K562 (cell line): Measurements from ENCODE around the gene FAM193A. TPM values are rescaled to one million over a fixed set of nuclear protein-coding genes. Genes with fewer than 3 reads are reported as not detected.

ENCODE experiments used
- ATAC-seq: fragments of 200-7000 bp; cut with Tn5 transposase; 3 replicates; pipeline ENCODE4 v1.9.1; 2020; ENCODE audit warnings: moderate library complexity
- BruUV-seq: library from RNA; stranded (reverse); fragments of 400-500 nt; replicated peaks from 2 replicates; lab custom pipeline; 2021; lab: Mats Ljungman, UMichigan
- CTCF ChIA-PET: fragments of 300-600 bp; formaldehyde crosslinking; extraction: SDS; loops from one replicate; lab custom pipeline; 2021; ENCODE audit warnings: low intra/inter-chr PET ratio; lab: Yijun Ruan, JAX
- POLR2A ChIA-PET: fragments of 300-600, 350-650 bp; sonication (Branson Sonifier 250); formaldehyde crosslinking; extraction: SDS; loops from one replicate; lab custom pipeline; 2021; ENCODE audit warnings: antibody characterized with exemption, inconsistent platforms; lab: Yijun Ruan, JAX
- DNase-seq, 4 experiments: peaks; one replicate each; pipeline versions ENCODE4 v3.0.0 to v3.0.0-alpha.2; 2011 to 2018; ENCODE audit warnings: low spot score in 3 of 4, mixed read lengths in 3 of 4; ENCODE audit errors: extremely low read depth in 1 of 4
- FAIRE-seq: peaks from 2 replicates; lab custom pipeline; 2011; peaks lifted over from hg19 to GRCh38; lab: Jason Lieb, UNC
- H2AFZ ChIP-seq: 2 replicates; pipeline ENCODE4 v1.6.0; 2011; ENCODE audit warnings: low read depth, low read length, control low read depth, inconsistent platforms
- H3K27ac ChIP-seq: fragments of 200-600 bp; 3 replicates; pipeline ENCODE4 v1.8.0; 2011; ENCODE audit warnings: low read depth, mild to moderate bottlenecking, control low read depth, inconsistent platforms, low read length, moderate library complexity, mixed read lengths; ENCODE audit errors: extremely low read depth
- H3K27me3 ChIP-seq, 2 experiments: fragments of 300-600 bp in 1 of 2; 2 replicates in 1 of 2; 3 replicates in 1 of 2; pipeline versions ENCODE4 v1.6.0 to v1.8.0; 2011; ENCODE audit warnings: inconsistent platforms in 2 of 2, low read length in 2 of 2, mild to moderate bottlenecking in 1 of 2, mixed read lengths in 1 of 2, moderate library complexity in 1 of 2; ENCODE audit not compliant: control insufficient read depth in 2 of 2, insufficient read depth in 2 of 2
- H3K36me3 ChIP-seq: fragments of 300-600 bp; 3 replicates; pipeline ENCODE4 v1.8.0; 2011; ENCODE audit warnings: mild to moderate bottlenecking, low read length, inconsistent platforms; ENCODE audit not compliant: control insufficient read depth, insufficient read depth
- H3K4me1 ChIP-seq, 2 experiments: fragments of 200-600 bp in 1 of 2; replicated peaks in 1 of 2; 2 replicates in 1 of 2; 3 replicates in 1 of 2; pipeline versions ENCODE4 v1.5.1 to v1.8.0; 2011; ENCODE audit warnings: inconsistent platforms in 2 of 2, low read length in 2 of 2, mild to moderate bottlenecking in 1 of 2, mixed read lengths in 1 of 2, moderate library complexity in 1 of 2; ENCODE audit not compliant: control insufficient read depth in 2 of 2, insufficient read depth in 2 of 2
- H3K4me2 ChIP-seq: 2 replicates; pipeline ENCODE4 v1.6.1; 2011; ENCODE audit warnings: low read length, control low read depth, inconsistent platforms, mixed read lengths; ENCODE audit not compliant: insufficient read depth
- H3K4me3 ChIP-seq: fragments of 200-600 bp; sonication (generic), shearing (Covaris generic); 2 replicates; pipeline ENCODE4 v1.5.1; 2016; ENCODE audit warnings: control low read depth, inconsistent platforms
- H3K79me2 ChIP-seq: fragments of 200-600 bp; 3 replicates; pipeline ENCODE4 v1.8.0; 2011; ENCODE audit warnings: low read length, inconsistent platforms; ENCODE audit not compliant: control insufficient read depth, insufficient read depth
- H3K9ac ChIP-seq, 2 experiments: 2 replicates each; pipeline versions ENCODE4 v1.6.0 to v1.6.1; 2011; ENCODE audit warnings: low read depth in 2 of 2, low read length in 2 of 2, control low read depth in 1 of 2, inconsistent platforms in 1 of 2, mild to moderate bottlenecking in 1 of 2, mixed read lengths in 1 of 2; ENCODE audit not compliant: insufficient read depth in 1 of 2
- H3K9me1 ChIP-seq: one replicate; pipeline ENCODE4 v1.6.0; 2011; ENCODE audit warnings: inconsistent platforms, mild to moderate bottlenecking, low read length, moderate library complexity; ENCODE audit not compliant: control insufficient read depth, insufficient read depth
- H3K9me3 ChIP-seq: replicated peaks from 2 replicates; pipeline ENCODE4 v1.5.1; 2011; ENCODE audit warnings: low read depth, low read length, inconsistent platforms; ENCODE audit not compliant: control insufficient read depth, insufficient read depth
- H4K20me1 ChIP-seq: replicated peaks from 2 replicates; pipeline ENCODE4 v1.6.1; 2011; ENCODE audit warnings: low read length, inconsistent platforms, mixed read lengths; ENCODE audit not compliant: control insufficient read depth, insufficient read depth
- C11orf30 ChIP-seq: fragments of 450-650 bp; IDR thresholded peaks from 2 replicates; pipeline ENCODE4 v1.6.1; 2016; ENCODE audit warnings: low read depth, mild to moderate bottlenecking
- CTCFL ChIP-seq: IDR thresholded peaks from 2 replicates; pipeline ENCODE4 v1.6.1; 2011; ENCODE audit warnings: borderline replicate concordance, low read depth, mild to moderate bottlenecking, moderate library complexity, low read length; ENCODE audit not compliant: insufficient read depth, poor library complexity, severe bottlenecking
- KLF10 ChIP-seq: fragments of 250-450 bp; sonication (Bioruptor Pico); IDR thresholded peaks from 2 replicates; pipeline ENCODE4 v1.6.1; 2021; ENCODE audit warnings: matching md5 sums
- NR2C1 ChIP-seq, 2 experiments: fragments of 450-650 bp; IDR thresholded peaks; 2 replicates each; pipeline ENCODE4 v1.6.1; 2017; ENCODE audit warnings: mild to moderate bottlenecking in 2 of 2, antibody characterized with exemption in 1 of 2, inconsistent platforms in 1 of 2, missing compliant biosample characterization in 1 of 2, missing genetic modification characterization in 1 of 2
- RBM22 ChIP-seq: fragments of 200-400 bp; formaldehyde crosslinking; IDR thresholded peaks from 2 replicates; pipeline ENCODE4 v1.6.1; 2018; ENCODE audit warnings: low read length, low read depth; ENCODE audit not compliant: poor library complexity, severe bottlenecking
- SRSF1 ChIP-seq: fragments of 200-400 bp; formaldehyde crosslinking; IDR thresholded peaks from 2 replicates; pipeline ENCODE4 v1.6.1; 2017; ENCODE audit warnings: mild to moderate bottlenecking, low read depth, low read length, moderate library complexity
- ZNF507 ChIP-seq: conservative IDR thresholded peaks from 2 replicates; pipeline ENCODE4 v1.6.1; 2017; ENCODE audit warnings: missing genetic modification characterization, missing compliant biosample characterization
- WGBS: fragments of 100-300 bp; shearing (Covaris generic); methylation state at CpG from one replicate; pipeline ENCODE4 v1.1.6; 2016; ENCODE audit warnings: low coverage, mixed read lengths; ENCODE audit not compliant: insufficient coverage; ENCODE audit errors: missing lambda C conversion rate; 5-methylcytosine and 5-hydroxymethylcytosine counted together
- in situ Hi-C: fragments of 300-500 bp; cut with MboI; formaldehyde crosslinking; loops from 4 replicates; pipeline ENCODE4 v1.15.0; 2018; ENCODE audit warnings: inconsistent platforms, mixed read lengths
- intact Hi-C: fragments of 100-400 bp; cut with micrococcal nuclease; formaldehyde crosslinking; loops from 2 replicates; pipeline ENCODE4 v1.14.2; 2022
- polyA plus RNA-seq, 8 experiments: library from polyadenylated mRNA; depleted of rRNA in 4 of 8; stranded (reverse) in 5 of 8; unstranded in 3 of 8; fragments of >200 nt; fragmentation: Nextera tagmentation in 2 of 8; fragmentation: Illumina TruSeq in 1 of 8; extraction: Ambion mirVana in 2 of 8; extraction: Trizol in 1 of 8; gene quantifications; 2 replicates each; pipeline versions ENCODE4 v1.2.1 to v1.2.3, GENCODE V29; 2011 to 2014; ENCODE audit warnings: inconsistent platforms in 1 of 8, missing spikeins in 1 of 8
- total RNA-seq, 7 experiments: library from RNA; depleted of rRNA in 6 of 7; stranded (reverse); fragments of >200 nt in 6 of 7; fragmentation: Illumina TruSeq in 2 of 7; extraction: Trizol in 2 of 7; gene quantifications; 2 replicates each; pipeline versions ENCODE4 v1.2.1 to v1.2.3, GENCODE V29; 2011 to 2021; ENCODE audit warnings: low replicate concordance in 1 of 7
- TF ChIP-seq, protein P1 (sequence below): sonication (generic); formaldehyde crosslinking; IDR thresholded peaks from 2 replicates; pipeline ENCODE4 v1.8.0; 2022; ENCODE audit warnings: mild to moderate bottlenecking, low read depth, missing genetic modification reagents

The FAM193A gene
- total and polyA plus RNA-seq, 9 of the 15 experiments (the other 6 are each of a cell fraction or from before 2014, with no cell fraction given), result 0.46 to 24.6 (median 9.6) TPM

DNA sequence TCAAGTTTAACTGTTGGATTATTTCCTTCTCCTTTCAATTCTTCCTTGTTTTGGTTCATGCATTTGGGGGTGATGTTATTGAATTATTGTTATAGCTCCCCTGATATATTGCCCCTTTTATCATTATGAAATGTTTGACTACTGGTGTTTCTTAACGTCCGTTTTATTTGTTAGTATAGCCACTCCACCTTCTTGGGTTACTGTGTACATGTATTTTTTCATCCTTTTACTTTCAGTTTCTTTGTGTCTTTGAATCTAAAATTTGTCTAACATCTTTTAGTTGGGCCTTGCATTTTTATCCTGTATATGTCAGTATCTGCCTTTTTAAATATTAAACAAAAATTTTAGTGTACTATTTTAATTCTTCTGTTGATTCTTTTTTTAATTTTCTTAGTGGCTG lies 131.0 kb downstream of the FAM193A start:
- Histone ChIP-seq H3K9me1 (no peaks in the 10 kb centered on the region), H3K4me2 (no peak overlapping the region), H3K4me3 (no peak overlapping the region), H3K27me3 (no peaks in the 10 kb centered on the region), H4K20me1 (peaks cover 3% of the 10 kb centered on the region; the same call in 1 of the 2 replicates), H3K36me3 (peaks cover 53% of the 10 kb centered on the region), H3K27ac (no peak overlapping the region)
- no peak for ATAC-seq
- CTCF ChIA-PET, result no interaction called here
- intact Hi-C loops, result no loop called here
- 85% methylated on average over 2 of the region's 2 CpGs for WGBS
- POLR2A ChIA-PET, result no interaction called here
- no peak for FAIRE-seq
- TF ChIP-seq RBM22 (no peak), CTCFL (no peak), SRSF1 (no peak), C11orf30 (no peak), NR2C1 (IDR thresholded peaks at IDR 0.05) (no peak), NR2C1 (tag; IDR thresholded peaks at IDR 0.05) (no peak), ZNF507 (no peak), KLF10 (CRISPR knock-in tag) (no peak)
- TF ChIP-seq, protein P1, sequence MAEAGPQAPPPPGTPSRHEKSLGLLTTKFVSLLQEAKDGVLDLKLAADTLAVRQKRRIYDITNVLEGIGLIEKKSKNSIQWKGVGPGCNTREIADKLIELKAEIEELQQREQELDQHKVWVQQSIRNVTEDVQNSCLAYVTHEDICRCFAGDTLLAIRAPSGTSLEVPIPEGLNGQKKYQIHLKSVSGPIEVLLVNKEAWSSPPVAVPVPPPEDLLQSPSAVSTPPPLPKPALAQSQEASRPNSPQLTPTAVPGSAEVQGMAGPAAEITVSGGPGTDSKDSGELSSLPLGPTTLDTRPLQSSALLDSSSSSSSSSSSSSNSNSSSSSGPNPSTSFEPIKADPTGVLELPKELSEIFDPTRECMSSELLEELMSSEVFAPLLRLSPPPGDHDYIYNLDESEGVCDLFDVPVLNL (CRISPR knock-in tag), result no peak
- TF ChIP-seq, all 486 proteins: peak for 0
- no peak for DNase-seq
- H2AFZ ChIP-seq, result no peak overlapping the region
- H3K9me3 ChIP-seq, result no peaks in the 10 kb centered on the region
- peaks cover 6% of the 10 kb centered on the region; the same call in 1 of the 3 replicates for H3K79me2 ChIP-seq
- BruUV-seq, result no TSS peak
- no peak overlapping the region for H3K9ac ChIP-seq
- in situ Hi-C loops, result no loop called here
- no peaks in the 10 kb centered on the region for H3K4me1 ChIP-seq
